Measurements from ENCODE around the gene ENTR1. TPM values are rescaled to one million over a fixed set of nuclear protein-coding genes. Genes with fewer than 3 reads are reported as not detected.

The ENTR1 gene
- total and polyA plus RNA-seq, 2 of the 13 experiments (the other 11 are each of a cell fraction or from before 2014, with no cell fraction given), result 70.1 to 76.4 TPM

DNA sequence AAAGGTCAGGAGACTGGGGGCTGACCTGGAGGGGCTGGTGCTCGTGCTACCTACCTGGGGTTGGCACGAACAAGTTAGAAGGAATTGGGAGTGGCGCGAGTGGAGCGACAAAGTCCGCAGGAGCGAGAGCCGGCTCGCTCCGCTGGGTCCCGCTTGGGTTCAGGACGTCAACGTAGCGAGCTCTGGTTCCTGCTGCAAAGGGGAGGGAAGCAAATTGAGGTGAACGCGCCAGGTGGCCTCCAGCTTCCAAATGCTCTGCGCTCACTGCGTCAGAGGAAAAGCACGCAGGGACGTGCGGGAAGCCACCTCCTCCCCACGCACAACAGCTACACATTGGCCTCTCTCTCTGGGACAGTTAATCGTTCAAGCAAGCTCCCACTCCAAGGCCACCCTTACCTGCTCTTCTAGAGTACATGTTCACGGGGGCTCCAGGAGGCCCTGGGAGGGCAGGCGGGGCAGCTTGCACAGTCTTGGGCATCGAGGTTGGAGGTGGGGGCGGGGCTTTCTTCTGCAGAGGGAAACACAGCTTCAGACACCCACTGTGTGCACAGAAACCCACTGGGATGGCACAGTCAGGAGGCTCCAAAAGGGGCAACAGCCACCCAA lies 36.9 kb upstream of the ENTR1 start:
- DNase-seq (ENCODE audit: low spot score) (no peak), ATAC-seq (no peak), FAIRE-seq (no peak)
- no peaks in the 10 kb centered on the region for H3K79me2 ChIP-seq (ENCODE audit: insufficient read depth, low read length)
- no peak overlapping the region for H3K9ac ChIP-seq (ENCODE audit: insufficient read depth, low read depth, low read length)
- no peak overlapping the region for H3K4me3 ChIP-seq (replicated peaks in 1 of 3; ENCODE audit: insufficient read depth in 1 of 3, low read depth in 2 of 3, low read length in 3 of 3)
- no TSS peak for BruUV-seq (replicated peaks)
- no peaks in the 10 kb centered on the region for H3K9me3 ChIP-seq (ENCODE audit: low read length)
- H4K20me1 ChIP-seq (ENCODE audit: insufficient read depth, low read length), result no peaks in the 10 kb centered on the region
- ChIA-PET CTCF (ENCODE audit: low intra/inter-chr PET ratio, low total read pairs) (no interaction called here), POLR2A (no interaction called here)
- peaks cover 9% of the 10 kb centered on the region for H3K4me1 ChIP-seq (ENCODE audit: insufficient read depth, low read length)
- no peaks in the 10 kb centered on the region for H3K27me3 ChIP-seq (ENCODE audit: control insufficient read depth in 1 of 2, insufficient read depth in 2 of 2, low read length in 2 of 2)
- H3K27ac ChIP-seq (ENCODE audit: extremely low read length, insufficient read depth, low read length), result no peak overlapping the region
- WGBS (ENCODE audit: low lambda C conversion rate), result 98% methylated on average over 24 of the region's 27 CpGs
- TF ChIP-seq ZNF598 (CRISPR knock-in tag; IDR thresholded peaks at IDR 0.05; ENCODE audit: borderline replicate concordance), result no peak
- TF ChIP-seq AGO2 (optimal IDR thresholded peaks at IDR 0.05; ENCODE audit: low read depth, low read length), result peak; percentile 58
- peaks cover 43 to 76% of the 10 kb centered on the region in 2 experiments; a peak in 4 of 5 replicates for H3K36me3 ChIP-seq (replicated peaks in 1 of 2; ENCODE audit: control insufficient read depth in 1 of 2, insufficient read depth in 2 of 2, low read length in 2 of 2)
- in situ Hi-C loops (cut with HindIII; ENCODE audit: extremely low pct_ligation_motif_present, low pct_unique_long_range_greater_than_20kb), result no loop called here
- intact Hi-C loops (cut with micrococcal nuclease; ENCODE audit: unreplicated experiment), result no loop called here
- H2AFZ ChIP-seq (ENCODE audit: low read length), result no peak overlapping the region
- H3K4me2 ChIP-seq (ENCODE audit: low read depth, low read length), result no peak overlapping the region

DNA sequence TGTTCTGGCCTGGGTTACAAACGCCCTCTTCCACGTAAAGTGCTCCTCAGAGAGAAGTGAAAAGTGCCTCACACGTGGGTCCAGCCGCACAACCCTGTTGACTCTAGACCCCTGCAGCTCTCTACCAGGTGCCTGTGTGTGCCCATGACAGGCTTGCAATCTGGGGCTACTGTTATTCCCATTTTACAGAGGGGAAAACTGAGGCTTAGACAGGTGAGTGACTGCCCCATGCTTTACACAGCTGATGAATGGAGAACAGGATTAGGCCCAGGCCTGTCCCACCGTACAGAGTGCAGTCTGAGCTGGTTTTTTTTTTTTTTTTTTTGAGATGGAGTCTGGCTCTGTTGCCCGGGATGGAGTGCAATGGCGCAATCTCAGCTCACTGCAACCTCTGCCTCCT lies 35.4 kb upstream of the ENTR1 start:
- DNase-seq (ENCODE audit: low spot score) (no peak), FAIRE-seq (no peak), ATAC-seq (no peak)
- Histone ChIP-seq H3K4me1 (ENCODE audit: insufficient read depth, low read length) (peaks cover 19% of the 10 kb centered on the region), H3K27ac (ENCODE audit: extremely low read length, insufficient read depth, low read length) (no peak overlapping the region), H3K4me3 (replicated peaks in 1 of 3; ENCODE audit: insufficient read depth in 1 of 3, low read depth in 2 of 3, low read length in 3 of 3) (no peak overlapping the region), H3K36me3 (replicated peaks in 1 of 2; ENCODE audit: control insufficient read depth in 1 of 2, insufficient read depth in 2 of 2, low read length in 2 of 2) (peaks cover 40 to 73% of the 10 kb centered on the region in 2 experiments; a peak in 4 of 5 replicates), H2AFZ (ENCODE audit: low read length) (no peak overlapping the region), H4K20me1 (ENCODE audit: insufficient read depth, low read length) (no peaks in the 10 kb centered on the region), H3K9ac (ENCODE audit: insufficient read depth, low read depth, low read length) (no peak overlapping the region), H3K27me3 (ENCODE audit: control insufficient read depth in 1 of 2, insufficient read depth in 2 of 2, low read length in 2 of 2) (no peaks in the 10 kb centered on the region), H3K79me2 (ENCODE audit: insufficient read depth, low read length) (no peaks in the 10 kb centered on the region), H3K9me3 (ENCODE audit: low read length) (no peaks in the 10 kb centered on the region), H3K4me2 (ENCODE audit: low read depth, low read length) (no peak overlapping the region)
- ChIA-PET POLR2A (interaction anchor here (0.7 kb wide), 2 partner anchors 11 to 439 kb away, joined by 3 read pairs; no protein-coding TSS in a partner anchor), CTCF (ENCODE audit: low intra/inter-chr PET ratio, low total read pairs) (no interaction called here)
- intact Hi-C loops (cut with micrococcal nuclease; ENCODE audit: unreplicated experiment), result no loop called here
- 97% methylated on average over 7 of the region's 7 CpGs for WGBS (ENCODE audit: low lambda C conversion rate)
- BruUV-seq (replicated peaks), result no TSS peak
- no peak for TF ChIP-seq ZNF577 (CRISPR knock-in tag; IDR thresholded peaks at IDR 0.05; ENCODE audit: borderline replicate concordance, low read depth)
- peak; percentile 88 for TF ChIP-seq ZNF629 (CRISPR knock-in tag; conservative IDR thresholded peaks at IDR 0.05)
- TF ChIP-seq, protein P1, sequence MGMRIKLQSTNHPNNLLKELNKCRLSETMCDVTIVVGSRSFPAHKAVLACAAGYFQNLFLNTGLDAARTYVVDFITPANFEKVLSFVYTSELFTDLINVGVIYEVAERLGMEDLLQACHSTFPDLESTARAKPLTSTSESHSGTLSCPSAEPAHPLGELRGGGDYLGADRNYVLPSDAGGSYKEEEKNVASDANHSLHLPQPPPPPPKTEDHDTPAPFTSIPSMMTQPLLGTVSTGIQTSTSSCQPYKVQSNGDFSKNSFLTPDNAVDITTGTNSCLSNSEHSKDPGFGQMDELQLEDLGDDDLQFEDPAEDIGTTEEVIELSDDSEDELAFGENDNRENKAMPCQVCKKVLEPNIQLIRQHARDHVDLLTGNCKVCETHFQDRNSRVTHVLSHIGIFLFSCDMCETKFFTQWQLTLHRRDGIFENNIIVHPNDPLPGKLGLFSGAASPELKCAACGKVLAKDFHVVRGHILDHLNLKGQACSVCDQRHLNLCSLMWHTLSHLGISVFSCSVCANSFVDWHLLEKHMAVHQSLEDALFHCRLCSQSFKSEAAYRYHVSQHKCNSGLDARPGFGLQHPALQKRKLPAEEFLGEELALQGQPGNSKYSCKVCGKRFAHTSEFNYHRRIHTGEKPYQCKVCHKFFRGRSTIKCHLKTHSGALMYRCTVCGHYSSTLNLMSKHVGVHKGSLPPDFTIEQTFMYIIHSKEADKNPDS (CRISPR knock-in tag; IDR thresholded peaks at IDR 0.05), result no peak
- TF ChIP-seq, protein P2, sequence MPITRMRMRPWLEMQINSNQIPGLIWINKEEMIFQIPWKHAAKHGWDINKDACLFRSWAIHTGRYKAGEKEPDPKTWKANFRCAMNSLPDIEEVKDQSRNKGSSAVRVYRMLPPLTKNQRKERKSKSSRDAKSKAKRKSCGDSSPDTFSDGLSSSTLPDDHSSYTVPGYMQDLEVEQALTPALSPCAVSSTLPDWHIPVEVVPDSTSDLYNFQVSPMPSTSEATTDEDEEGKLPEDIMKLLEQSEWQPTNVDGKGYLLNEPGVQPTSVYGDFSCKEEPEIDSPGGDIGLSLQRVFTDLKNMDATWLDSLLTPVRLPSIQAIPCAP (CRISPR knock-in tag; IDR thresholded peaks at IDR 0.05; ENCODE audit: low read depth), result no peak
- TF ChIP-seq ZMYM3 (CRISPR knock-in tag; IDR thresholded peaks at IDR 0.05), result 0 out of 2 replicates have a peak, but pooled peaks have one; percentile 36
- in situ Hi-C loops (cut with HindIII; ENCODE audit: extremely low pct_ligation_motif_present, low pct_unique_long_range_greater_than_20kb), result no loop called here

Data from HepG2 (cell line).